GM12864 (cell line): ENCODE results near the gene TDP2.

Experiments
- DNase-seq: peaks from one replicate; pipeline ENCODE4 v3.0.0-alpha.2; 2011; ENCODE audit warnings: low read depth
- H3K4me3 ChIP-seq: 2 replicates; pipeline ENCODE4 v1.5.1; 2011; ENCODE audit warnings: mild to moderate bottlenecking, low read depth, low read length, control low read depth
- CTCF ChIP-seq: IDR thresholded peaks from 2 replicates; pipeline ENCODE4 v1.5.1; 2011; ENCODE audit warnings: low read depth, mild to moderate bottlenecking, moderate library complexity, low read length, control low read depth, inconsistent platforms; ENCODE audit errors: missing control alignments

Gene TDP2

DNA sequence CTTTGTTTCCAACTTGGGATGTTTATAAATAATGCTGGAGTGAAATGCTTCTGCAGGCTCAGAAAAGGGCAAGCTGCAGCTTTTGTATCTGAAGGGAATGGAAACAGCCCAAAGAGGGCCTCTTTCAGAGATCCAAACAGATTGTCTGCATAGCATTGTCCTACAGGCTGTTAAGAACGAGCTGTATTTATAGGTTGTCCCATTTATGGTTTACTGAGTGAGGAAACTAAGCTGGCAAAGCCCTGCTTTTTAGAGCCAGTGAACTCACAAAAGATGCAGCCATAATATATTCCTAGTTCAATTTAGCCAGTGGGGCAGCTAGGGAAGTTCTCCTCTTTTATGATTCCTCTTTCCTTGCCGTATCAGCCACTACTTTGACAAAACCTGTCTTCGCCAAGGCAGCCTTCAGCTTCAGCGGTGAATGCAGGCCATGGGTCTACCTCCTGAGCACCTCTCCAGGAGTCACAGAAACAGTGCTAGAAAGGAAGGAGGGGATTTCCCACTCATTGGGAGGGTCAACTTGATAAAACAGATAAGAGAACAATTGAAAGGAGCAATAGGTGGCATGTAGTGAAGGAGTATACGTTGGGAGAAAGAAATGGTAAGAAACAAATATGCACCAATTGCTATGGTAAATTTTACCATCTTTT lies 35.7 kb downstream of the TDP2 start:
- H3K4me3 ChIP-seq: no peak overlapping the region
- DNase-seq: no peak
- no peak for TF ChIP-seq CTCF

DNA sequence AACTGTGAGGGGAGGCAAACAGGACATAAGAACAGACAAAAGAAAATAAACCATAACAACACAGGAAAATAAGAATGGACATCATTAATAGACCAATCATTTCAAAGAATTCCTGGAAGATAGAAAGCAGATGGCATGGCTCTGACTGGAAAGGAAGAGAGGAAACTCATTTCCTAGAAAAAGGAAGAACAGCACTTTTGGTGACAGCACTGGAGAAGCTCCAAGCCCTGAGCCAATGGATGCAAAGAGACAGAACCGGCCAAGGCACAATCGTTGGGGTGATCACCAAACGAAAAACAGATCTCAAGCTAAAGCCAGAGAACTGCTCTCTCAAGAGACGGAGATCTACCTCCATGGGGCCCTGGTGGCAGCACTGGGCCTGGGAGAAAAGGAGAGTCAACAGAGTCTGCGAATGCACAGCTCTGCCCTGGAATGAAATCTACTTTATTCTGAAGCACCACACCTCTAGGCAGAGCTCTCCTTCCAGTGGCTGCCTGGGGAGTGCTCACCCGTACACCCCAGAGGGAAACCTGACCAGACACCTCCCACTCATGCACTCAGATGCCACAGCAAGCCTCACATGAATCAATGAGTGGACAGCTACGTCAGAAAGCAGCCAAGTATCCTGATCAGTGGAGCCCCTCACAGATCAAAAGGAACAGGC lies 44.9 kb downstream of the TDP2 start:
- no peak for DNase-seq
- no peak for TF ChIP-seq CTCF
- H3K4me3 ChIP-seq: no peak overlapping the region

- H3K4me3 ChIP-seq: no peak overlapping the region
- DNase-seq: no peak
- TF ChIP-seq CTCF: no peak
Observed at GRCh38 chr6:24620637-24621036, 46.1 kb downstream of the TDP2 start.

DNA sequence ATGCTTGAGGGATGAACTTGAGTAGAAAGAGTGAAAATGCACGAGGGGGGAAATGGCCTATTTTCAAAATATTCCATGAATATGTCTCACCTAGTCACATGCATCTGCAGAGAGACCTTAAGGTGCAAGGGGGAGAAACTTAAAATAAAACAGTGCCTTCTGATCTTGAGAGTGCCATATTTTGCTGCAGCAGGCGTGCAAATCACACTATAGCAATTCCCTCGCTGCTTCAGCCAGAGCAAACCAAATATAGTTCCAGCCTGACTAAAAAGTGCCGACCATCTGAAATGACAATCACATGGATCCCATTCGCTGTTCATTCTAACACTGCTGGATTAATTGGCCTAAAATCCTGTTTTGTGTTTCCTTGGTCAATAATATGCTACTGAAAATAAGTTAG lies 47.0 kb downstream of the TDP2 start:
- no peak overlapping the region for H3K4me3 ChIP-seq
- DNase-seq: no peak
- no peak for TF ChIP-seq CTCF

DNA sequence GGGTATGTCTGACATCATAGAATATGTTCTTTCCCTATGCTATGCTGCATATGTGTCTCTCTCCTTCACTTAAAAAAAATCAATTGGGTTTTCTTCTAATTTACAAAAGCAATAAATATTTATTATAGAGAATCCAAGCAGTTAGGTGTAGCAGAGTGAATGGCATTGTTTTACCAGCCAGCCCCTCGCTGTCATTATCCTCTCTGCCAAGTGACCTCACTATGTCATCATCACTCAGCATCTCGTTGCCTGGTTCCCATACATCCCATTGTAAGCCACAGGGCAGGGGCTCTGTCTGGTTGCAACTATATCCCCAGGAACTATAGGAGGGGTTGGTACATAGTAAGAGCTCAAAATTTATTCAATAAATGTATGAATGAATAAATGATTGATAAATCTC lies 52.1 kb downstream of the TDP2 start:
- TF ChIP-seq CTCF: no peak
- DNase-seq: no peak
- H3K4me3 ChIP-seq: no peak overlapping the region

DNA sequence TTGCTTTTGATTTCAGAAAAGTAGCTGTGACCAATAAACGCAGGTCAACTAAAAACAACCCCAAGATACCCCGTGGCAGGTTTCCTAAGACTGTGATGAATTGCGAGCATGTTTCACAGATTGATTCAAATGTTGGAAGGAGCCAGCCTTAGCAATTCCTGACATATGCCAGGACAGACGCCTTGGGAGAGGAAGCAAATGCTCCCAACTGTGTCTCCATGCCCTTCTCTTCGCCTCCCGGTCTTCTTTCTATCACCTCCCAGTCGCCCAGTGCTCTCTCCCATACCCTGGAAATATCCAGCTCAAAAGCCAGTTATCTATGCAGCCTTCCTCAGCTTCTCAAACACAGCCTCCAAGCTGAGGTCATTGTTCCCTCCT lies 52.7 kb downstream of the TDP2 start:
- H3K4me3 ChIP-seq: no peak overlapping the region
- DNase-seq: no peak
- no peak for TF ChIP-seq CTCF
